Measurements from ENCODE around the gene SUCLG2.
"Not testable (repeated sequence)": the region's sequence is repeated elsewhere in the genome, so short reads cannot be mapped to it uniquely, and the experiment has no call there.

Gene SUCLG2

DNA sequence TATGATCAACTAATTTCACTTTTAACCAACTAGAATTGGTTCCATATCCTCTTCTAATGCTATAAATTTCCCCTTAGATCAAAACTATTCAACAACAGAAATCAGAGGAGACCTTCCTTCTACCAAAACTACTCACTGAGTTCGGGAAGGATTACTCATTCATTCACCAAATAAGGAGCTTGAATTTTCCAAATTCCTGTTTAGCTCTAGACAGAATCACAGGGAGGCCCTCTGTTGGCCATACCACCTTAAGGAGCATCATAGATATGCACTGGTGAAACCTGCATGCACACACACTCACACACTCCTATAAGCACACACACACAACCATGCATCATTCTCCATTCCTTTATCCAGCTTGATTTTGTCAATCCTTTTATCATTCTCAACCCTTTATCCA, 49.0 kb downstream of the SUCLG2 start:
- DNase-seq: no peak

DNA sequence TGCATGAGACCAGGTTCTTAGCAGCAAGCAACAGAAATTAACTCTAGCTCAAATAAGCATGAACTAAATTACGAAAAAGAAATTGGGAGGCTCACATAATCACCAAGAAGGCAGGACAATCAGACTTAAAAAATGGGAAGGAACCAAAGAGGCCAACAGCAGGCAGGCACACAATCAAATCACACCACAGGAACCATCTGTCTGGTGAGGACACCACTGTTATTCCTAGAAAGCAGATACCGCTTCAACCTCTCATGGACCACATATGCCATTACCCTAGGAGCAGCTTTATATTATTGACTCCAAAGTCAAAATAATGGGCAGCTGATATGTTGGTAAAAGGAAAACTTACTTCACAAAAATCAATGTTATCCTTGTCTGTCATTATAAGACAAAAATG, 51.6 kb downstream of the SUCLG2 start:
- DNase-seq: no peak

DNA sequence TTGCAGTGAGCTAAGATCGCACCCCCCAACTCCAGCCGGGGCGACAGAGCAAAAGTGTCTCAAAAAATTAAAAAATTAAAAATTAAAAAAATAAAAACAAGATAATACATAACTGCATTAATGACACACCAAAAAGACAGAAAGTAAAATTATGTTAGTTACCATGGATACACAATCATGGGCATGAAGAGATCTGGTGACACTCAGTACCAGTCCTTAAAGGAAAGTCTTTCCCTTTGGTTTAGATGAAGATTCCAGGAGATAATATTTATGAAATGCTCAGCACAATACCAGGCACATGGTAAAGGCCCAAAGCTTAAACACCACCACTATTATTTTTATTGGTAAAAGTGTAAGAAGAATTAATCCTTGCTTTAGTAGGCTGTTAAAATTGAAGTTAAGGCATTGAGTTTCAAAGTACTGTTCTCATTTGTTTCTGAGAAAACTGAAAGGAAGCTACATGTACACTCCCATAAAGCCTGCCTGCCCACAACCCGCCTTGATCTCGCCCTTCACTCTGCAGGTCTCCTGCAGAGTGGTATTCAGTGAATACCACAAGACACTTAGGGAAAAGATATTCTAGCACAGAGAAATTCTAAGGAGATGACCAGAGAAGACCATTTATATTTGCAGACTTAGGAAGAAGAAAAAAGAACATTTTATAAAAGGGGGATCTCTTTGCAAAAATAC, 52.3 kb downstream of the SUCLG2 start:
- peak; percentile 2 for DNase-seq

DNA sequence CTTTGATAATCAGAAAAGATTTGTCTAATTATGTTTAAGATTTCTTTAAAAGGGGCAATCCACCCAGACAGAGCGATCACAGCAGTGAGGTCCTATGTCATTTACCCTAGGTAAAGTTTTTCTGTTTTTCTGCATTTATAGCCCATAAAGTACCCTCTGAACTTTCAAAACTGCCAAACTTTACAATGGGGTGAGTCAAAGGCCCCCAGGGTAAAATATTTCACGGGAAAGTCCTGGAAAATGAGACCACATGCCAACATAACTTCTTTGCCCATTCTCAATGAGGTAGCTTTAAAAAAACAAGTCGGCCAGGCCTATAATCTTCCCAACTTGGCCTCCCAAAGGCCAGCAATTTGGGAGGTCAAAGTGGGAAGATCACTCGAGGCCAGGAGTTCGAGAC, 53.0 kb downstream of the SUCLG2 start:
- DNase-seq: no peak

- no peak for DNase-seq
Observed at GRCh38 chr3:67599821-67600220, 54.6 kb downstream of the SUCLG2 start.

DNA sequence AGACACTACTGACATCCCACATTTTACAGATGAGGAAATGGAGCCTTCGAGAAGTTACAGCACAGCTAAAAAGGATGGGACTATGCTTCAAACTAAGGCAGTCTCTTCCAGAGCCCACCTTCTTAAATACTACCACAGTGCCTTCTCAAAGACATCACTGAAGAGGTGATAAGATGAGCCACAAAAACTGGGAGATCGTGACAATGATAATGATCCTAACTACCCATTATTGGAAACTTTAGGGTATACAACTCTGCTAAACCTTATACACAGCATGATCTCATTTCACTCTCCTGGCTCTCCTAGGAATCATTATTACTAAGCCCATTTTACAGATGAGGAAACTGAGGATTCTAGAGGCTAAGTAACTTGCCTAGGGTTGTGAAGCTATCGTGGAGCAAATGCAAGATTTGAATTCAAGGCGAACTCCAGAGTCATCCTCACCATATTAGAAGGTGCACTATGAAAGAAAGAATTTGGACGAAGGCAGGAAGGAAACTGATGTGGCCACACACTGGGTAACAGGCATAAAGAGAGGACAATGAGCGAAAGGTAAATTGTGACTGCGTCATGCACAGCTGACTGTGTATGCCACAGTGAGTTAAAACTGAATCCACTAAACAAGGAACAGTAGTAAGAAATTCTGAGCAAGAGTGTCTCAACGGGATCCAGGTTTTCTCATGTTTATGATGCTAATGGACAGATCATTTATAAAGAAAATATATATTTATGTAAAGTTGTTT, 55.4 kb downstream of the SUCLG2 start:
- DNase-seq: no peak

- DNase-seq: no peak
Observed at GRCh38 chr3:67595424-67595823, 59.0 kb downstream of the SUCLG2 start.

- DNase-seq: no peak
Observed at GRCh38 chr3:67593761-67594234, 60.6 kb downstream of the SUCLG2 start.

- DNase-seq: no peak
Observed at GRCh38 chr3:67592057-67592456, 62.4 kb downstream of the SUCLG2 start.

GRCh38 chr3:67587811-67588210, 66.6 kb downstream of the SUCLG2 start:
- DNase-seq: no peak

- DNase-seq: no peak
Observed at GRCh38 chr3:67587301-67587700, 67.1 kb downstream of the SUCLG2 start.

DNA sequence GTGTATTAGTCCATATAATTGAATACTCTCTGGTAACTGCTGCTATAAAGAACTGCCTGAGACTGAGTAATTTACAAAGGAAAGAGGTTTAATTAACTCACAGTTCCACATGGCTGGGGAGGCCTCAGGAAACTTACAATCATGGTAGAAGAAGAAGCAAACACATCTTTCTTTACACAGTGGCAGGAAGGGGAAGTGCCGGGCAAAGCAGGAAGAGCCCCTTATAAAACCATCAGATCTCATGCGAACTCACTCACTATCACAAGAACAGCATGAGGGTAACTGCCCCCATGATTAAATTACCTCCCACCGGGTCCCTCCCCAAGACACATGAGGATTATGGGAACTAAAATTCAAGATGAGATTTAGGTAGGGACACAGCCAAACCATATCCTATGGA, 69.8 kb downstream of the SUCLG2 start:
- DNase-seq: not testable (repeated sequence)

- no peak for DNase-seq
Observed at GRCh38 chr3:67580430-67581000, 73.9 kb downstream of the SUCLG2 start.

DNA sequence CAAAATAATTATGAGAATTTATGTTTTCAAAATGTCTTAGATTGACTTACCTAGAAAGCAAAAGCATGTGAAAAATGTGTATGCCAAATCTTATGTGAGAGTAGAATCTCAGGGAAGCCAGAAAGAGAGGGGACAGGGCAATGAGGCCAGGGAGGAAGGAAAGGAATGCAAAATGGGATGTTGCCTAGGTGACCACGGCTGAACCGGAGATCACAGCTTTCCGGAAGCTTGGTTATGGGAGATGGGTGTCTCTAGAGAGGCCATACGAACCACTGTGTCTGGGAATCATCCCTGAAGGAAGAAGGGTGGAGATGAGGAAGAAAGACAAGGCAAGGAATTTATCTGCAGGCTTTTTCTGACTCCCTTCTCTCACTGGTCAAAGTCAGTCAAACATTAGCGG, 76.0 kb downstream of the SUCLG2 start:
- no peak for DNase-seq

- no peak for DNase-seq
Observed at GRCh38 chr3:67576441-67576840, 78.0 kb downstream of the SUCLG2 start.

DNA sequence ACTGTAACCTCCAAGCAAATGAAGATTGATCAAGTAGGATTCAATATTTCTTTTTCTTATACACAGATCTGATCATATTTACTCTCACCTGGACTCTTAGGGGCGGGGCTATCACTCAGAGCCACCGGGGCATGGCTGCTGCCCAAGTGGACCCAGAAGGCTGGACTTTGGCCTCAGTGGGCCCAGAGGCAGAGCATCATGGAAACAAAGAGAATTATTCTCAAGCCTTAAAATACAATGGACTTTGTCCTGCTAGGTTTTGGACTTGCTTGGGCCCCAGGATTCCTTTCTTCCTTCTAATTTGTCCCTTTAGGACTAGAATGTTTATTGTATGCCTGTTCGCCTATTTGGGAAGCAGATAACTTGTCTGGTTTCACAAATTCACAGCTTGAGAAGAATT, 85.1 kb downstream of the SUCLG2 start:
- DNase-seq: no peak

GRCh38 chr3:67567893-67568292, 86.5 kb downstream of the SUCLG2 start:
- DNase-seq: no peak

DNA sequence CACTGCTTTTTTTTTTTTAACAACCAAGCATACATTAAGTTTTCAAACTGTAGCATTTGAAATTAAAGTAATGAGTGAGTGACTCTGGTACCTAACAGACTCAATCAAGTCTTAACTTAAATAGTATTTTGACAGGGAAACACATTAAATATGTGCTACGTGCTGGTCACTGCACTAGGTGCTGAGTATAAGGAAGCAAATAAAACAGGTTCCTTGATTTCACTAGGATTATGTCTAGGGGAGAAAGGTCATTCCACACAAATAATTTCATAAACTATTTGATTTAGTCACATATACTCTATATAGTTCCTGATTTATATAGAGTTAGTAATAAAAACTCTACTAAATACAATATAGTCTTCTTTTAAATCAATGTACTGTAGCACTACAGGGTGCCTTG, 89.4 kb downstream of the SUCLG2 start:
- DNase-seq: no peak

DNA sequence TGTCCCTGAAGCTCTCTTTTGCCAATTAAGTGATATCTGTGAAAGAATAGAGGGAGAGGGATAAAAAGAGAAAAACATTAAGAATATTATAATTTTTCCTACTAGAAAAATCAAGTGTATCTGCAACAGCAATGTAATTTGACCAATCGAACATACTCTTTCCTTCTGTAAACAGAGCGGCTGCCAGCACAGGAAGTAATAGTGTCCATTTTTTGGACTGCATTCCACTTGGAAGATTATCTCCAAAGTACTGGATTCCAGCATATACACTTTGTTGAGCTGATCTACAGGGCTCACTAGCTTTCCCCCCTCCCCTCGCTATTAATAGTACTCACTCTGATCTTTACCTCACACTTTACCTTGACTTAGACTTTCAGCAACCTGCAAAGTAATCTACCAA, 90.4 kb downstream of the SUCLG2 start:
- no peak for DNase-seq

DNA sequence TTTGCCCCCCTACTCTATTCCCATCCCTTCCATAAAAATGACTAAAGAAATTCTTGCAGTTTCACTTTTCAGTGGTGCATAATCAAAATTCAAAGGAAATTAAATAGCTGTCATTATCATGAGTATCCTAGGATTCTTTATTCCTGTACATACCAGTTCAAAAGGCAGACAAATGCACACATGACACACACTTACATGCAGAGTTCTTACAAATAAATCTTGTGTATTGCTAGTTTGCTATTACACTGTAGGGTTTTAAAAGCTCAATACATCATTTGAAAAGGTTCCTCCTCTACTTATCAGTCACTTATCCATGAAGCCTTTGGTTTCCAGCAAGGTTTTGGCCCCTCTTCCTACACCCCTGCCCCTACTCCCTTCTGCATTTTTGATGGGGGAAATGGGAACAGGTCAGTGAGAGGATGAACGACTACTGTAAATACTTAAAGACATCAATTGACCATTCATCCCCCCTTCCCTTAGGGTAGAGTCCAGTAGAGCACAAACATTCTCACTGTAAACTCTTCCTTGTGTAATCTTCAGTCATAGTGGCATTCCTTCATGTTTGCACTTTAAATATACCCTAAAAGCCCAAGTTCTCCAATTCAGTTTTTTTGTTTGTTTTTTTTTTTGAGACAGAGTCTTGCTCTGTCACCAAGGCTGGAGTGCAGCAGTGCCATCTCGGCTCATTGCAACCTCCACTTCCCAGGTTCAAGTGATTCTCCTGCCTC, 92.6 kb downstream of the SUCLG2 start:
- DNase-seq: no peak

GRCh38 chr3:67561266-67561665, 93.1 kb downstream of the SUCLG2 start:
- no peak for DNase-seq

DNA sequence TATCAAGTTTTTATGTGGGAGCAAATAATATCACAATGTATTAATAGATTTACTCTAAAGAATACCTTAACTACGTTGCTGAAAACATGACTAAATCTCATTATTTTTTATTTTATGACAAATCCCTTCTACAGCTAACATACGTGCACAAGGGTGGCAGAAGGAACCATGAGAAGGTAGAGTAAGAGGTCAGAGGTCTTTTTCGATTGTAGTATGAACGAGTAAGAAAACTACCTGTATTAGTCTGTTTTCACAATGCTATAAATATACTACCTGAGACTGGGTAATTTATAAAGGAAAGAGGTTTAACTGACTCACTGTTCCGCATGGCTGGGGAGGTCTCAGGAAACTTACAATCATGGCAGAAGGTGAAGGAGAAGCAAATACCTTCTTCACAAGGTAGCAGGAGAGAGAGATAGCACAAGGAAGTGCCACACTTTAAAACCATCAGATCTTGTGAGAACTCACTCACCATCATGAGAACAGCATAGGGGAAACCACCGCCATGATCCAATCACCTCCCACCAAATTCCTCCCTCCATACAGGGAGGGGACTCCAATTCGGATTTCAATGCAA, 95.3 kb downstream of the SUCLG2 start:
- DNase-seq: no peak

DNA sequence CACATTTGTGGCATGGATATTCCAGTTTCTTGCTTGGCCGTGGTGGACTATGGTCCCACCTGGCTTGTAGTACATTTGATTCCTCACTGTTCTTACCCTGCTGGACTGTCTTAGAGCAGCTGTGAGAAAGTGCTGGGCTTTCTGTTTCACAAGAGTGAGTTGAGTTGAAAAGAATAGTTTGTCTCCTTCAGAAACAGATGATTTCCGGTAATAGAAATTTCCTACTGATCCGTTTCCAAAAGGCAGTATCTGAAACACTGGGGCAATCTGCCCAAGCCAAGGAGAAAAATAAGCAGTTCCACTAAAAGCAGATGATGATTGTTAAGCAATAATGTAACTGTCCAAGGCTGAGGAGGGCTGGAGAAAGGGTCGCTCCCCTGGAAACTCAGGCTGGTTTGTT, 96.0 kb downstream of the SUCLG2 start:
- no peak for DNase-seq

Measured in CD4-positive, alpha-beta T cell treated with Interferon gamma for 1 hour (primary cell).